ENCODE measurements around the gene ATP5PD. TPM values are rescaled to one million over a fixed set of nuclear protein-coding genes. Genes with fewer than 3 reads are reported as not detected.

The ATP5PD gene
- total RNA-seq, 1 experiment from 2014 or later = 186 TPM

DNA sequence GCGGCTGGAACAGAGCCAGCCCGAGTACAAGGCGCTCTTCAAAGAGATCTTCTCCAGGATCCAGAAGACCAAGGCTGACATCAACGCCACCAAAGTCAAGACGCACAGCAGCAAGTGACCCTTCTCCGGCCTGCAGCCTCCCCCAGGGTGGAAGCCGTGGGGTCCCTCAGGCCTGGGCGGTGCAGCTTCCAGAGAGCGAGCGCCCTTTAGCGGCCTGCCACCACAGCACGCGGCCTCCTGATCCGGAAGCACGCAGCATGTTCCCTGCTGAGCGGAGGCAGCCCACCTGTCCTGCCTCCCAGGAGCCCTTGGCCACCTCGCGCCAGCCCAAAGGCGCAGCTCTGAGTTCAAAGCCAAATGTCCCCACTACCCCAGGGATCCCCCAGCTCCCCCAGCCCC is 42.8 kb downstream of the ATP5PD start:
- Histone ChIP-seq H3K4me1 (ENCODE audit: low read length) (no peaks in the 10 kb centered on the region), H3K4me3 (ENCODE audit: low read length) (no peak overlapping the region), H2AFZ (ENCODE audit: low read length) (no peak overlapping the region), H3K27ac (ENCODE audit: low read length) (no peak overlapping the region), H3K9ac (ENCODE audit: low read length) (no peak overlapping the region), H3K79me2 (ENCODE audit: low read length) (no peaks in the 10 kb centered on the region), H4K20me1 (ENCODE audit: insufficient read depth, low read depth, low read length) (no peaks in the 10 kb centered on the region), H3K9me2 (replicated peaks; ENCODE audit: insufficient read depth, low read length) (no peaks in the 10 kb centered on the region), H3K4me2 (ENCODE audit: low read depth, low read length, poor library complexity, severe bottlenecking) (no peak overlapping the region), H3K9me3 (ENCODE audit: low read length) (no peaks in the 10 kb centered on the region), H3K36me3 (ENCODE audit: insufficient read depth, low read length) (no peaks in the 10 kb centered on the region), H3K27me3 (ENCODE audit: low read length) (no peaks in the 10 kb centered on the region)
- DNase-seq = no peak

DNA sequence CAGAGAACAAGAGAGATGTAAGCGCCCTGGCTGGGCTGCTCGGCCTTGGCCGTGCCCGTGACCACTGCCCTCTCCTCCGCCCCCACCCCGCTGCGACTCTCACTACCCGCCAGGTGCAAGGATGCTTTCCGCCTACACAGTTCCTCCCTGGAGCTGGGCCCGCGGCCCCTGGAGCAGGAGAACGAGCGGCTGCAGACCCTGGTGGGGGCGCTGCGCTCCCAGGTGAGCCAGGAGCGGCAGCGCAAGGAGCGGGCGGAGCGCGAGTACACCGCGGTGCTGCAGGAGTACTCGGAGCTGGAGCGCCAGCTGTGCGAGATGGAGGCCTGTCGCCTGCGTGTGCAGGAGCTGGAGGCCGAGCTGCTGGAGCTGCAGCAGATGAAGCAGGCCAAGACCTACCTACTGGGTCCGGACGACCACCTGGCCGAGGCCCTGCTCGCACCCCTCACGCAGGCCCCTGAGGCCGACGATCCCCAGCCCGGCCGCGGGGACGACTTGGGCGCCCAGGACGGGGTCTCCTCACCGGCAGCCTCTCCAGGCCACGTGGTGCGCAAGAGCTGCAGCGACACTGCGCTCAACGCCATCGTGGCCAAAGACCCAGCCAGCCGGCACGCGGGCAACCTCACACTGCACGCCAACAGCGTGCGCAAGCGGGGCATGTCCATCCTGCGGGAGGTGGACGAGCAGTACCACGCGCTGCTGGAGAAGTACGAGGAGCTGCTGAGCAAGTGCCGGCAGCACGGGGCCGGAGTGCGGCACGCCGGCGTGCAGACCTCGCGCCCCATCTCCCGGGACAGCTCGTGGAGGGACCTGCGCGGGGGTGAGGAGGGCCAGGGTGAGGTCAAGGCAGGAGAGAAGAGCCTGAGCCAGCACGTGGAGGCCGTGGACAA is 43.5 kb downstream of the ATP5PD start:
- H3K27ac ChIP-seq (ENCODE audit: low read length) = no peak overlapping the region
- no peak overlapping the region for H3K4me2 ChIP-seq (ENCODE audit: low read depth, low read length, poor library complexity, severe bottlenecking)
- no peaks in the 10 kb centered on the region for H3K4me1 ChIP-seq (ENCODE audit: low read length)
- H3K9me3 ChIP-seq (ENCODE audit: low read length) = no peaks in the 10 kb centered on the region
- no peaks in the 10 kb centered on the region for H3K27me3 ChIP-seq (ENCODE audit: low read length)
- H3K79me2 ChIP-seq (ENCODE audit: low read length) = no peaks in the 10 kb centered on the region
- no peak overlapping the region for H3K9ac ChIP-seq (ENCODE audit: low read length)
- H3K4me3 ChIP-seq (ENCODE audit: low read length) = no peak overlapping the region
- H3K9me2 ChIP-seq (replicated peaks; ENCODE audit: insufficient read depth, low read length) = no peaks in the 10 kb centered on the region
- no peak overlapping the region for H2AFZ ChIP-seq (ENCODE audit: low read length)
- H4K20me1 ChIP-seq (ENCODE audit: insufficient read depth, low read depth, low read length) = no peaks in the 10 kb centered on the region
- DNase-seq = no peak
- no peaks in the 10 kb centered on the region for H3K36me3 ChIP-seq (ENCODE audit: insufficient read depth, low read length)

DNA sequence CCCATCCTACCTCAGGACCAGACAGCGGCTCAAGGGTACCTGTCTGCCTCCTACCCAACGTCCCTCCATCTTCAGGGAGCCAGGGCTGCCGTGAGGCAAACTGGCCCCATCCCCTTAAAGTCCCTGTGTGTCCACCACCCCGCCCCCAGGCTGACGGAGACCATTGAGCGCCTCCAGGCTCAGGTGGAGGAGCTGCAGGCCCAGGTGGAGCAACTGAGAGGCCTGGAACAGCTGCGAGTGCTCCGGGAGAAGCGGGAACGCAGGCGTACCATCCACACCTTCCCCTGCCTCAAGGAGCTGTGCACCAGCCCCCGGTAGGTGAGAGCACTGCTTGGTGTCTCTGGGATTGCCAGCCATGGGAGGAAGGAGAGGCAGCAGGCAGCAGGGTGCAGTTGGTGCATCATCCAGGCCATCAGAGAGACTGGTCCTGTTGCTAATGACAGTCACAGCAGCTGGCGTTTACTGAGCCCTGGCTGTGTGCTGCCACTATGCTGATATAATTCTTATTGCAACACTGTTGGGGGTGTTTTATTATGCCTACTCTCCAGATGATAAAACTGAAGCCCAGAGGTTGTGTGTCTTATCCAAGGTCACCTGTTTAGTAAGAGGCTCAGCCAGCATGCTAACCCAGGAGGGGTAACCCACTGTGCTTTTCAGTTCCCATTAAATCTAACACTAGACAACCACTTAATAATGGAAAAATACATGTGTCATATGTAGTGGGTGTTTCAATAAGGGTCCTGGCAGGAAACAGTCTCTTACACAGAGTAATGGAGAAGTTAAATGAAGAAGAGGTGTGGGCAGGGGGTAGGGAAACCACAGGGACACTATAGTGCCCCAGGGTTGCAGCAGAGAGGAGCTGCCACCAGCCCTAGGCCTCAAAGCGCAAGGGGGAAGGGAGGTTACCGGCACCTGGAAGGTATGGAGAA is 44.6 kb downstream of the ATP5PD start:
- Histone ChIP-seq H3K4me2 (ENCODE audit: low read depth, low read length, poor library complexity, severe bottlenecking) (no peak overlapping the region), H3K4me3 (ENCODE audit: low read length) (no peak overlapping the region), H3K4me1 (ENCODE audit: low read length) (no peaks in the 10 kb centered on the region), H3K27ac (ENCODE audit: low read length) (no peak overlapping the region), H3K9me3 (ENCODE audit: low read length) (no peaks in the 10 kb centered on the region), H3K36me3 (ENCODE audit: insufficient read depth, low read length) (no peaks in the 10 kb centered on the region), H2AFZ (ENCODE audit: low read length) (no peak overlapping the region), H3K79me2 (ENCODE audit: low read length) (no peaks in the 10 kb centered on the region), H4K20me1 (ENCODE audit: insufficient read depth, low read depth, low read length) (no peaks in the 10 kb centered on the region), H3K9me2 (replicated peaks; ENCODE audit: insufficient read depth, low read length) (no peaks in the 10 kb centered on the region), H3K27me3 (ENCODE audit: low read length) (no peaks in the 10 kb centered on the region), H3K9ac (ENCODE audit: low read length) (no peak overlapping the region)
- DNase-seq = no peak

DNA sequence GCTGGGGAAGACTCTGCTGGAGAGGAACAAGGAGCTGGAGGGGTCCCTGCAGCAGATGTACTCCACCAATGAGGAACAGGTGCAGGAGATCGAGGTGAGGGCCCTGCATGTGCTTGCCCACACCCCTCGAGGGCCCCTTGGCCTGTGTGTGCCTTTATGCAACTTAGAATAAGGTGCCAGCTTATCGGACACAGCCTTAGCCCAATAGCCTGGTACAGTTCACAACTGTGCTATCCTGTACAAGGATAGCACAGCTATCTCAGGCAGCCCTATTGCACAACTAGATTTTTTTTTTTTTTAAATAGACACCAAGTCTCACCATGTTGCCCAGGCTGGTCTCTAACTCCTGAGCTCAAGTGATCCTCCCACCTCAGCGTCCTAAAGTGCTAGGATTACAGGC is 47.2 kb downstream of the ATP5PD start:
- H3K36me3 ChIP-seq (ENCODE audit: insufficient read depth, low read length) = no peaks in the 10 kb centered on the region
- H3K79me2 ChIP-seq (ENCODE audit: low read length) = no peaks in the 10 kb centered on the region
- no peak overlapping the region for H3K4me3 ChIP-seq (ENCODE audit: low read length)
- no peak overlapping the region for H2AFZ ChIP-seq (ENCODE audit: low read length)
- H3K27me3 ChIP-seq (ENCODE audit: low read length) = no peaks in the 10 kb centered on the region
- no peak overlapping the region for H3K9ac ChIP-seq (ENCODE audit: low read length)
- H3K4me1 ChIP-seq (ENCODE audit: low read length) = no peaks in the 10 kb centered on the region
- H3K4me2 ChIP-seq (ENCODE audit: low read depth, low read length, poor library complexity, severe bottlenecking) = no peak overlapping the region
- H3K27ac ChIP-seq (ENCODE audit: low read length) = no peak overlapping the region
- no peaks in the 10 kb centered on the region for H3K9me3 ChIP-seq (ENCODE audit: low read length)
- no peaks in the 10 kb centered on the region for H3K9me2 ChIP-seq (replicated peaks; ENCODE audit: insufficient read depth, low read length)
- no peak for DNase-seq
- no peaks in the 10 kb centered on the region for H4K20me1 ChIP-seq (ENCODE audit: insufficient read depth, low read depth, low read length)

GRCh38 chr17:74998783-74999182 is 48.0 kb downstream of the ATP5PD start:
- DNase-seq = no peak
- no peaks in the 10 kb centered on the region for H3K9me3 ChIP-seq (ENCODE audit: low read length)

GRCh38 chr17:74995847-74996246 is 50.9 kb downstream of the ATP5PD start:
- Histone ChIP-seq H3K4me3 (ENCODE audit: low read length) (no peak overlapping the region), H3K27me3 (ENCODE audit: low read length) (no peaks in the 10 kb centered on the region), H2AFZ (ENCODE audit: low read length) (no peak overlapping the region), H3K79me2 (ENCODE audit: low read length) (no peaks in the 10 kb centered on the region), H3K4me2 (ENCODE audit: low read depth, low read length, poor library complexity, severe bottlenecking) (no peak overlapping the region), H3K9ac (ENCODE audit: low read length) (no peak overlapping the region), H3K36me3 (ENCODE audit: insufficient read depth, low read length) (no peaks in the 10 kb centered on the region), H3K9me3 (ENCODE audit: low read length) (no peaks in the 10 kb centered on the region), H3K27ac (ENCODE audit: low read length) (no peak overlapping the region), H3K9me2 (replicated peaks; ENCODE audit: insufficient read depth, low read length) (no peaks in the 10 kb centered on the region), H3K4me1 (ENCODE audit: low read length) (no peaks in the 10 kb centered on the region), H4K20me1 (ENCODE audit: insufficient read depth, low read depth, low read length) (no peaks in the 10 kb centered on the region)
- no peak for DNase-seq

More at GRCh38 chr17:74998783-74999182, 48.0 kb downstream of the ATP5PD start:
- Histone ChIP-seq H3K9me2 (replicated peaks; ENCODE audit: insufficient read depth, low read length) (no peaks in the 10 kb centered on the region), H3K4me3 (ENCODE audit: low read length) (no peak overlapping the region), H3K4me1 (ENCODE audit: low read length) (no peaks in the 10 kb centered on the region), H3K79me2 (ENCODE audit: low read length) (no peaks in the 10 kb centered on the region), H3K4me2 (ENCODE audit: low read depth, low read length, poor library complexity, severe bottlenecking) (no peak overlapping the region), H4K20me1 (ENCODE audit: insufficient read depth, low read depth, low read length) (no peaks in the 10 kb centered on the region), H3K36me3 (ENCODE audit: insufficient read depth, low read length) (no peaks in the 10 kb centered on the region), H3K27ac (ENCODE audit: low read length) (no peak overlapping the region), H3K27me3 (ENCODE audit: low read length) (no peaks in the 10 kb centered on the region), H3K9ac (ENCODE audit: low read length) (no peak overlapping the region), H2AFZ (ENCODE audit: low read length) (no peak overlapping the region)

- no peak for DNase-seq
- no peak overlapping the region for H3K9ac ChIP-seq (ENCODE audit: low read length)
- no peaks in the 10 kb centered on the region for H3K9me2 ChIP-seq (replicated peaks; ENCODE audit: insufficient read depth, low read length)
- H3K4me1 ChIP-seq (ENCODE audit: low read length) = no peaks in the 10 kb centered on the region
- H3K79me2 ChIP-seq (ENCODE audit: low read length) = no peaks in the 10 kb centered on the region
- H3K4me3 ChIP-seq (ENCODE audit: low read length) = no peak overlapping the region
- H3K27me3 ChIP-seq (ENCODE audit: low read length) = no peaks in the 10 kb centered on the region
- no peaks in the 10 kb centered on the region for H4K20me1 ChIP-seq (ENCODE audit: insufficient read depth, low read depth, low read length)
- H3K9me3 ChIP-seq (ENCODE audit: low read length) = no peaks in the 10 kb centered on the region
- no peaks in the 10 kb centered on the region for H3K36me3 ChIP-seq (ENCODE audit: insufficient read depth, low read length)
- H3K4me2 ChIP-seq (ENCODE audit: low read depth, low read length, poor library complexity, severe bottlenecking) = no peak overlapping the region
- no peak overlapping the region for H2AFZ ChIP-seq (ENCODE audit: low read length)
- H3K27ac ChIP-seq (ENCODE audit: low read length) = no peak overlapping the region
These were observed 52.3 kb downstream of the ATP5PD start for GRCh38 chr17:74994440-74994839.

DNA sequence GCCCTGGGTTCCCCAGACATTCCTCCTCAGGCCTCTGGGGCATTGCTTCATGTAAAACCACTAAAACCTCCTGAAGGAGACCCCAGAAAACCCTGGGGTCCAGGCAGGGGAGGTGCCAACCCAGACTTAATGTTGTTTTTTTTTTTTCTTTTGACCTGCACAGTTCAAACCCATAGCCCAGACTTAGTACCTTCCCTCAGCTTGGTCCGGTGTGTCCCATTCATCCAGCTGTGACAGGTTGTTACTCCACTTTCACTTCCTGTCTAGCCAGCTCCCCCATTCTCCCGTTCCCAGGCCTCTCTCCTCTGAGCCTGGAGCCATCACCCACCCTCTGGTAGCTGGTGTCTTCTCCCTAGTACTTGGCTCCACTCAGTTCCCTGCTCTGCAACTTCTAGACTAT is 54.5 kb downstream of the ATP5PD start:
- no peak overlapping the region for H2AFZ ChIP-seq (ENCODE audit: low read length)
- H3K9me3 ChIP-seq (ENCODE audit: low read length) = no peaks in the 10 kb centered on the region
- H3K27me3 ChIP-seq (ENCODE audit: low read length) = no peaks in the 10 kb centered on the region
- DNase-seq = no peak
- H4K20me1 ChIP-seq (ENCODE audit: insufficient read depth, low read depth, low read length) = no peaks in the 10 kb centered on the region
- H3K27ac ChIP-seq (ENCODE audit: low read length) = no peak overlapping the region
- H3K4me1 ChIP-seq (ENCODE audit: low read length) = no peaks in the 10 kb centered on the region
- H3K9ac ChIP-seq (ENCODE audit: low read length) = no peak overlapping the region
- H3K4me2 ChIP-seq (ENCODE audit: low read depth, low read length, poor library complexity, severe bottlenecking) = no peak overlapping the region
- no peaks in the 10 kb centered on the region for H3K36me3 ChIP-seq (ENCODE audit: insufficient read depth, low read length)
- H3K79me2 ChIP-seq (ENCODE audit: low read length) = no peaks in the 10 kb centered on the region
- no peaks in the 10 kb centered on the region for H3K9me2 ChIP-seq (replicated peaks; ENCODE audit: insufficient read depth, low read length)
- H3K4me3 ChIP-seq (ENCODE audit: low read length) = no peak overlapping the region

Data from Karpas-422 (cell line).